IMR-90 (cell line): Measurements from ENCODE around the gene TSC2. TPM values are rescaled to one million over a fixed set of nuclear protein-coding genes. Genes with fewer than 3 reads are reported as not detected.

Source experiments
- ATAC-seq: fragments of 200-7000 bp; cut with Tn5 transposase; 2 replicates; pipeline ENCODE4 v1.9.1; 2020; ENCODE audit warnings: low read depth, mild to moderate bottlenecking, moderate library complexity
- Bru-seq: library from RNA; stranded (reverse); fragments of 400-500 nt; gene quantifications from one replicate; lab custom pipeline; 2021; lab: Mats Ljungman, UMichigan
- BruChase-seq, 2 experiments: library from RNA; stranded (reverse); fragments of 400-500 nt; gene quantifications; one replicate each; lab custom pipeline; 2021; lab: Mats Ljungman, UMichigan
- BruUV-seq: library from RNA; stranded (reverse); fragments of 400-500 nt; replicated peaks from 2 replicates; lab custom pipeline; 2021; lab: Mats Ljungman, UMichigan
- CTCF ChIA-PET: fragments of 300-600 bp; formaldehyde crosslinking; extraction: SDS; loops from one replicate; lab custom pipeline; 2021; ENCODE audit warnings: antibody characterized with exemption; lab: Yijun Ruan, JAX
- POLR2A ChIA-PET: fragments of 300-600 bp; sonication (Branson Sonifier 250); formaldehyde crosslinking; loops from one replicate; lab custom pipeline; 2022; ENCODE audit warnings: antibody characterized with exemption; ENCODE audit not compliant: unreplicated experiment; lab: Charles Lee
- DNase-seq: peaks from one replicate; pipeline ENCODE4 v3.0.0; 2013
- H2AFZ ChIP-seq: replicated peaks from 2 replicates; pipeline ENCODE3; 2013; ENCODE audit warnings: low read length, mild to moderate bottlenecking; ENCODE audit not compliant: poor library complexity
- H2AK5ac ChIP-seq: 2 replicates; pipeline ENCODE4 v1.6.1; 2013; ENCODE audit warnings: low read depth, low read length, inconsistent platforms
- H2AK9ac ChIP-seq: replicated peaks from 2 replicates; pipeline ENCODE3; 2013; ENCODE audit warnings: mild to moderate bottlenecking, low read depth, low read length, moderate library complexity; ENCODE audit not compliant: poor library complexity
- H2BK120ac ChIP-seq: 2 replicates; pipeline ENCODE4 v1.6.1; 2013; ENCODE audit warnings: low read depth, low read length, inconsistent platforms
- H2BK15ac ChIP-seq: 3 replicates; pipeline ENCODE4 v1.6.1; 2013; ENCODE audit warnings: low read depth, low read length, inconsistent platforms
- H2BK20ac ChIP-seq: 2 replicates; pipeline ENCODE4 v1.6.1; 2013; ENCODE audit warnings: low read depth, mild to moderate bottlenecking, inconsistent platforms, low read length, moderate library complexity
- H2BK5ac ChIP-seq: 2 replicates; pipeline ENCODE4 v1.6.1; 2013; ENCODE audit warnings: mild to moderate bottlenecking, low read depth, low read length, inconsistent platforms; ENCODE audit not compliant: poor library complexity, severe bottlenecking
- H3K14ac ChIP-seq: replicated peaks from 2 replicates; pipeline ENCODE4 v1.6.1; 2013; ENCODE audit warnings: low read depth, low read length, inconsistent platforms
- H3K18ac ChIP-seq: 2 replicates; pipeline ENCODE4 v1.6.1; 2013; ENCODE audit warnings: low read depth, low read length, control low read depth
- H3K23ac ChIP-seq: 2 replicates; pipeline ENCODE4 v1.6.1; 2013; ENCODE audit warnings: low read depth, low read length, inconsistent platforms
- H3K27ac ChIP-seq: 2 replicates; pipeline ENCODE4 v1.5.1; 2013; ENCODE audit warnings: mild to moderate bottlenecking, control low read depth, low read length; ENCODE audit not compliant: insufficient read depth
- H3K27me3 ChIP-seq: 2 replicates; pipeline ENCODE4 v1.6.1; 2013; ENCODE audit warnings: low read length; ENCODE audit not compliant: control insufficient read depth, insufficient read depth
- H3K36me3 ChIP-seq: 2 replicates; pipeline ENCODE4 v1.6.1; 2013; ENCODE audit warnings: low read length, mixed read lengths; ENCODE audit not compliant: control insufficient read depth, insufficient read depth
- H3K4ac ChIP-seq: 2 replicates; pipeline ENCODE4 v1.6.1; 2013; ENCODE audit warnings: low read depth, low read length, inconsistent platforms
- H3K4me1 ChIP-seq: 2 replicates; pipeline ENCODE4 v1.6.1; 2013; ENCODE audit warnings: low read length, mixed read lengths; ENCODE audit not compliant: control insufficient read depth, insufficient read depth
- H3K4me2 ChIP-seq: 2 replicates; pipeline ENCODE4 v1.6.1; 2013; ENCODE audit warnings: low read depth, mild to moderate bottlenecking, control low read depth, low read length, moderate library complexity
- H3K4me3 ChIP-seq: 2 replicates; pipeline ENCODE4 v1.5.1; 2013; ENCODE audit warnings: low read depth, mild to moderate bottlenecking, control low read depth, low read length, moderate library complexity; ENCODE audit not compliant: insufficient read depth
- H3K56ac ChIP-seq: 2 replicates; pipeline ENCODE4 v1.6.1; 2013; ENCODE audit warnings: low read length, inconsistent platforms; ENCODE audit not compliant: insufficient read depth; ENCODE audit errors: extremely low read depth
- H3K79me1 ChIP-seq, 2 experiments: 2 replicates each; pipeline ENCODE4 v1.6.1; 2013; ENCODE audit warnings: low read length in 2 of 2, inconsistent platforms in 1 of 2, low read depth in 1 of 2
- H3K9ac ChIP-seq: 2 replicates; pipeline ENCODE4 v1.6.1; 2013; ENCODE audit warnings: low read depth, low read length, control low read depth
- H3K9me1 ChIP-seq: 2 replicates; pipeline ENCODE4 v1.6.1; 2013; ENCODE audit warnings: low read length, inconsistent platforms; ENCODE audit not compliant: insufficient read depth
- H3K9me3 ChIP-seq: 2 replicates; pipeline ENCODE4 v1.6.1; 2013; ENCODE audit warnings: low read length; ENCODE audit not compliant: control insufficient read depth, insufficient read depth
- H4K20me1 ChIP-seq: 2 replicates; pipeline ENCODE4 v1.6.1; 2013; ENCODE audit warnings: low read length, inconsistent platforms; ENCODE audit not compliant: insufficient read depth
- H4K5ac ChIP-seq: 2 replicates; pipeline ENCODE4 v1.6.1; 2013; ENCODE audit warnings: mild to moderate bottlenecking, low read depth, low read length, control low read depth
- H4K8ac ChIP-seq, 2 experiments: 2 replicates each; pipeline ENCODE4 v1.6.1; 2013; ENCODE audit warnings: low read depth in 2 of 2, low read length in 2 of 2, control low read depth in 1 of 2, inconsistent platforms in 1 of 2
- H4K91ac ChIP-seq: 2 replicates; pipeline ENCODE4 v1.6.1; 2013; ENCODE audit warnings: low read depth, low read length, inconsistent platforms; ENCODE audit not compliant: insufficient read depth
- BHLHE40 ChIP-seq: fragments of 150-350 bp; IDR thresholded peaks from 2 replicates; pipeline ENCODE4 v1.6.1; 2016; ENCODE audit warnings: mild to moderate bottlenecking, low read depth, low read length
- CEBPB ChIP-seq: IDR thresholded peaks from 2 replicates; pipeline ENCODE4 v1.6.1; 2012; ENCODE audit warnings: low read depth, low read length, improper control_type of control experiment
- FOS ChIP-seq: fragments of 150-350 bp; IDR thresholded peaks from 2 replicates; pipeline ENCODE4 v1.6.1; 2016; ENCODE audit warnings: low read depth, low read length
- MAZ ChIP-seq: IDR thresholded peaks from 2 replicates; pipeline ENCODE4 v1.6.1; 2012; ENCODE audit warnings: low read depth, mild to moderate bottlenecking, low read length, improper control_type of control experiment, moderate library complexity, borderline replicate concordance
- MXI1 ChIP-seq: IDR thresholded peaks from 2 replicates; pipeline ENCODE4 v1.6.1; 2012; ENCODE audit warnings: low read depth, mild to moderate bottlenecking, low read length, moderate library complexity, borderline replicate concordance
- RCOR1 ChIP-seq: IDR thresholded peaks from 2 replicates; pipeline ENCODE4 v1.6.1; 2012; ENCODE audit warnings: mild to moderate bottlenecking, low read length, improper control_type of control experiment; ENCODE audit not compliant: insufficient replicate concordance
- RFX5 ChIP-seq: IDR thresholded peaks from 2 replicates; pipeline ENCODE4 v1.8.0; 2012; ENCODE audit warnings: low read depth, mild to moderate bottlenecking, low read length, moderate library complexity
- SMC3 ChIP-seq: fragments of 150-350 bp; IDR thresholded peaks from 2 replicates; pipeline ENCODE4 v1.6.1; 2016; ENCODE audit warnings: low read depth, mild to moderate bottlenecking, antibody characterized with exemption, low read length, moderate library complexity
- WGBS, 2 experiments: methylation state at CpG; one replicate each; pipeline versions ENCODE4 v1.1.5 to v1.1.7; 2013; ENCODE audit warnings: missing lambda C conversion rate in 2 of 2; ENCODE audit not compliant: insufficient read length in 1 of 2; ENCODE audit errors: extremely low coverage in 2 of 2; 5-methylcytosine and 5-hydroxymethylcytosine counted together
- dilution Hi-C: fragments of 300-500 bp; cut with HindIII; formaldehyde crosslinking; loops from one replicate; pipeline ENCODE4 v1.14.3; 2018; ENCODE audit warnings: low sequenced_read_pairs; ENCODE audit not compliant: unreplicated experiment
- in situ Hi-C: fragments of 300-500 bp; cut with MboI; formaldehyde crosslinking; loops from 3 replicates; pipeline ENCODE4 v1.14.3; 2019; ENCODE audit warnings: low sequenced_read_pairs, inconsistent platforms, mixed read lengths
- intact Hi-C: fragments of 100-400 bp; cut with micrococcal nuclease; formaldehyde crosslinking; loops from 2 replicates; pipeline ENCODE4 v1.10.0; 2022
- long read RNA-seq: library from polyadenylated mRNA; unstranded; transcript quantifications from one replicate; pipeline ENCODE4 v2.0.0, GENCODE V29; 2021; ENCODE audit not compliant: unreplicated experiment
- polyA plus RNA-seq, 3 experiments: library from polyadenylated mRNA; depleted of rRNA; stranded (reverse); fragments of >200 nt; gene quantifications; 2 replicates each; pipeline ENCODE4 v1.2.3, GENCODE V29; 2012; ENCODE audit warnings: low replicate concordance in 1 of 3
- total RNA-seq: library from RNA; depleted of rRNA; stranded (reverse); fragments of >200 nt; gene quantifications from 2 replicates; pipeline ENCODE4 v1.2.3, GENCODE V29; 2012; rRNA removed
- TF ChIP-seq, protein P1 (sequence below): fragments of 150-350 bp; IDR thresholded peaks from 2 replicates; pipeline ENCODE4 v1.6.1; 2017; ENCODE audit warnings: mild to moderate bottlenecking, antibody characterized with exemption, low read length, low read depth
- TF ChIP-seq, protein P2 (sequence below): conservative IDR thresholded peaks from 2 replicates; pipeline ENCODE4 v1.5.1; 2012; ENCODE audit warnings: mild to moderate bottlenecking, low read depth, low read length, improper control_type of control experiment

TSC2 gene
- total RNA-seq (22.8 and 31.4 TPM in 2 replicates), polyA plus RNA-seq (2012; rRNA removed) (88.6 and 95.9 TPM in 2 replicates), Bru-seq, nascent RNA (percentile 57 among the genes with signal in this experiment), BruChase-seq, experiment 1, labeled RNA remaining after a 6-hour chase (percentile 82 among the genes with signal in this experiment), BruChase-seq, experiment 2, labeled RNA remaining after a 2-hour chase (percentile 75 among the genes with signal in this experiment)
- 51.7 and 66.3 TPM in 2 replicates for polyA plus RNA-seq (2012; cell fraction: cytosol; rRNA removed)
- 202 and 503 TPM in 2 replicates for polyA plus RNA-seq (2012; cell fraction: nucleus; rRNA removed; ENCODE audit: low replicate concordance)
- long read RNA-seq, full-length matches to known transcripts, result 17 of 58 reads
- long read RNA-seq, partial matches to known transcripts, result 34 of 58 reads
- long read RNA-seq, other reads (novel, unspliced or antisense), result 7 of 58 reads

DNA sequence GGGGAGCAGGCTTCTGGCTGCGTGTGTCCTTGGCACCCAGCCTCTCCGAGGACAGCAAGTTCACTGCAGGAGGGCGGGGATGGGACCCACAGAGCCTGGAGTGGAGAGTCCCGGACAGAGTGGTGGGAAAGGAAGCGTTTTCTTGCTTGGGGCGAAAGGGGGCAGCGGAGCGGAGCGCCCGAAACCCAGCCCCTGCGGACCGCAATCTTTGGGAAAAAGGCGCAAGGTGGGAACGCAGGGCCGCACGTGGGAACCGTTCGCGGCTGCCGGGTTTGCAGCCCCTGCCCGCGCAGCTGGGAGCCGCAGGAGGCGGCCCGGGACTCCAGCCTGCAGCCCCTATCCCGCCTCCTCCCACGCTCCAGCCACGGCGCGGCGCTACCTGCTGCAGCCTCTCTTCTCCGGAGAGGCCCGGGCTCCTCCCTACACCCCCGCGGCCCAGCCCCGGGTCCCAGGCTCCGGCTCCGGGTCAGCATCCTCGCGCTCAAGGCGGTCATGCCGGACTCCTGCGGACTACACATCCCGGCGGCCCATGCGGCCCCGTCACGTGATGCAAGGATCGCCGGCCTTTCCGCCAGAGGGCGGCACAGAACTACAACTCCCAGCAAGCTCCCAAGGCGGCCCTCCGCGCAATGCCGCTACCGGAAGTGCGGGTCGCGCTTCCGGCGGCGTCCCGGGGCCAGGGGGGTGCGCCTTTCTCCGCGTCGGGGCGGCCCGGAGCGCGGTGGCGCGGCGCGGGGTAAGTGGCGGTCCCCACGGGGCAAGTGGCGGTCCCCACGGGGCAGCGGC lies at the start of gene TSC2, which contains the start of gene NTHL1:
TSS of gene TSC2 (plus strand) at position 656 of the 786 bp plus-strand sequence. CDS start 631 bp downstream, outside the sequence.
TSS of gene NTHL1 (minus strand) at position 505 of the 786 bp plus-strand sequence. CDS start at position 494, 11 bp downstream.
- 0% methylated on average over 19 of the region's 81 CpGs; no CpG with 5 or more reads in 1 of the 2 experiments for WGBS, 2 experiments
- peak within 1 kb of the TSS; percentile 60 for H2BK5ac ChIP-seq
- TF ChIP-seq RFX5, result no peak
- TF ChIP-seq CEBPB, result peak; percentile 30; the same call in 1 of the 2 replicates
- TF ChIP-seq SMC3, result peak; percentile 6; the same call in 1 of the 2 replicates
- peak; percentile 67; the same call in 1 of the 2 replicates for TF ChIP-seq MAZ
- no peak for TF ChIP-seq RCOR1
- TF ChIP-seq, protein P1, sequence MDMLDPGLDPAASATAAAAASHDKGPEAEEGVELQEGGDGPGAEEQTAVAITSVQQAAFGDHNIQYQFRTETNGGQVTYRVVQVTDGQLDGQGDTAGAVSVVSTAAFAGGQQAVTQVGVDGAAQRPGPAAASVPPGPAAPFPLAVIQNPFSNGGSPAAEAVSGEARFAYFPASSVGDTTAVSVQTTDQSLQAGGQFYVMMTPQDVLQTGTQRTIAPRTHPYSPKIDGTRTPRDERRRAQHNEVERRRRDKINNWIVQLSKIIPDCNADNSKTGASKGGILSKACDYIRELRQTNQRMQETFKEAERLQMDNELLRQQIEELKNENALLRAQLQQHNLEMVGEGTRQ, result peak; percentile 99
- TF ChIP-seq, protein P2, sequence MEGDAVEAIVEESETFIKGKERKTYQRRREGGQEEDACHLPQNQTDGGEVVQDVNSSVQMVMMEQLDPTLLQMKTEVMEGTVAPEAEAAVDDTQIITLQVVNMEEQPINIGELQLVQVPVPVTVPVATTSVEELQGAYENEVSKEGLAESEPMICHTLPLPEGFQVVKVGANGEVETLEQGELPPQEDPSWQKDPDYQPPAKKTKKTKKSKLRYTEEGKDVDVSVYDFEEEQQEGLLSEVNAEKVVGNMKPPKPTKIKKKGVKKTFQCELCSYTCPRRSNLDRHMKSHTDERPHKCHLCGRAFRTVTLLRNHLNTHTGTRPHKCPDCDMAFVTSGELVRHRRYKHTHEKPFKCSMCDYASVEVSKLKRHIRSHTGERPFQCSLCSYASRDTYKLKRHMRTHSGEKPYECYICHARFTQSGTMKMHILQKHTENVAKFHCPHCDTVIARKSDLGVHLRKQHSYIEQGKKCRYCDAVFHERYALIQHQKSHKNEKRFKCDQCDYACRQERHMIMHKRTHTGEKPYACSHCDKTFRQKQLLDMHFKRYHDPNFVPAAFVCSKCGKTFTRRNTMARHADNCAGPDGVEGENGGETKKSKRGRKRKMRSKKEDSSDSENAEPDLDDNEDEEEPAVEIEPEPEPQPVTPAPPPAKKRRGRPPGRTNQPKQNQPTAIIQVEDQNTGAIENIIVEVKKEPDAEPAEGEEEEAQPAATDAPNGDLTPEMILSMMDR, result peak; percentile 45
- TF ChIP-seq MXI1, result peak; percentile 14; the same call in 1 of the 2 replicates
- peak; percentile 61 for TF ChIP-seq BHLHE40
- peak; percentile 30; the same call in 1 of the 2 replicates for TF ChIP-seq FOS
- no peaks in the 10 kb centered on the region for H3K27me3 ChIP-seq
- H2BK15ac ChIP-seq, result no peak within 1 kb of the TSS
- BruUV-seq, result no TSS peak
- H3K79me1 ChIP-seq, result peaks cover 27 to 56% of the 10 kb centered on the region in 2 experiments
- peaks cover 10% of the 10 kb centered on the region for H3K9me1 ChIP-seq
- peak within 1 kb of the TSS; percentile 75 for H3K4me2 ChIP-seq
- no peak within 1 kb of the TSS for H3K18ac ChIP-seq
- peak; percentile 95 for DNase-seq
- dilution Hi-C loops, result no loop called here
- H3K56ac ChIP-seq, result peak within 1 kb of the TSS; percentile 54
- H4K8ac ChIP-seq, result peak within 1 kb of the TSS; percentile 15 to 71; a peak in 2 of 4 replicates
- peak within 1 kb of the TSS; percentile 66 for H2AK5ac ChIP-seq
- ATAC-seq, result peak; percentile 98
- peak within 1 kb of the TSS; percentile 34 for H3K27ac ChIP-seq
- no peaks in the 10 kb centered on the region; the same call in none of the 2 replicates for H4K20me1 ChIP-seq
- H3K36me3 ChIP-seq, result peaks cover 21% of the 10 kb centered on the region
- peak within 1 kb of the TSS; percentile 74 for H3K23ac ChIP-seq
- peaks cover 11% of the 10 kb centered on the region for H3K4me1 ChIP-seq
- peak within 1 kb of the TSS; percentile 80 for H3K4ac ChIP-seq
- no peaks in the 10 kb centered on the region for H3K9me3 ChIP-seq
- H3K14ac ChIP-seq, result peak within 1 kb of the TSS; percentile 86
- peak within 1 kb of the TSS; percentile 93 for H2AK9ac ChIP-seq
- peak within 1 kb of the TSS; percentile 93 for H2AFZ ChIP-seq
- peak within 1 kb of the TSS; percentile 63 for H4K91ac ChIP-seq
- H4K5ac ChIP-seq, result peak within 1 kb of the TSS; percentile 31; the same call in 1 of the 2 replicates
- in situ Hi-C loops, result no loop called here
- CTCF ChIA-PET, result interaction anchor here (0.9 to 1.3 kb wide), 3 partner anchors 25 to 93 kb away, joined by 3 to 6 read pairs (median 4); no protein-coding TSS in a partner anchor
- no peak within 1 kb of the TSS for H2BK20ac ChIP-seq
- intact Hi-C loops, result loop anchor here (1.0 kb wide), 1 partner anchor 24 kb away; no protein-coding TSS in a partner anchor
- peak within 1 kb of the TSS; percentile 47; the same call in 1 of the 2 replicates for H2BK120ac ChIP-seq
- peak within 1 kb of the TSS; percentile 79 for H3K9ac ChIP-seq
- POLR2A ChIA-PET, result interaction anchor here (0.6 kb wide), 1 partner anchor 83 kb away, joined by 3 read pairs; no protein-coding TSS in a partner anchor
- peak within 1 kb of the TSS; percentile 67 for H3K4me3 ChIP-seq
